HEK293 (cell line): ENCODE measurements around the gene CRABP2.

ENCODE experiments used
- CTCF ChIA-PET: fragments of 350-600 bp; formaldehyde crosslinking; extraction: SDS; loops from one replicate; lab custom pipeline; 2021; ENCODE audit warnings: antibody characterized with exemption; lab: Yijun Ruan, JAX
- POLR2A ChIA-PET: fragments of 300-600 bp; formaldehyde crosslinking; extraction: SDS; loops from one replicate; lab custom pipeline; 2020; ENCODE audit warnings: antibody characterized with exemption, inconsistent platforms; lab: Yijun Ruan, JAX
- H3K27ac ChIP-seq: fragments of 200-500 bp; sonication (Bioruptor generic); 2 replicates; pipeline ENCODE4 v1.5.1; 2014; ENCODE audit warnings: low read depth, low read length, control low read depth, inconsistent platforms; ENCODE audit errors: extremely low read depth
- H3K36me3 ChIP-seq, 2 experiments: fragments of 200-500 bp in 1 of 2; sonication (Bioruptor generic) in 1 of 2; 1 replicate in 1 of 2; 2 replicates in 1 of 2; pipeline ENCODE4 v1.5.1; 2014 to 2017; ENCODE audit warnings: inconsistent platforms in 2 of 2, low read length in 2 of 2; ENCODE audit not compliant: control insufficient read depth in 2 of 2, insufficient read depth in 1 of 2
- H3K4me1 ChIP-seq: fragments of 200-500 bp; sonication (Bioruptor generic); 2 replicates; pipeline ENCODE4 v1.5.1; 2014; ENCODE audit warnings: mild to moderate bottlenecking, low read length, inconsistent platforms; ENCODE audit not compliant: control insufficient read depth, insufficient read depth
- H3K4me3 ChIP-seq: 2 replicates; pipeline ENCODE4 v1.5.1; 2011; ENCODE audit warnings: low read depth, mild to moderate bottlenecking, control low read depth, low read length, moderate library complexity
- H3K9me3 ChIP-seq: fragments of 200-500 bp; sonication (Bioruptor generic); 2 replicates; pipeline ENCODE4 v1.5.1; 2014; ENCODE audit warnings: low read depth, low read length, inconsistent platforms; ENCODE audit not compliant: control insufficient read depth, insufficient read depth
- EGR2 ChIP-seq: fragments of 450-650 bp; formaldehyde crosslinking; IDR thresholded peaks from 2 replicates; pipeline ENCODE4 v1.5.1; 2016; ENCODE audit warnings: low read depth, missing biosample characterization, missing genetic modification characterization
- GLIS1 ChIP-seq: fragments of 450-650 bp; formaldehyde crosslinking; IDR thresholded peaks from 2 replicates; pipeline ENCODE4 v1.5.1; 2016; ENCODE audit warnings: missing biosample characterization, missing genetic modification characterization
- KLF7 ChIP-seq: fragments of 450-650 bp; formaldehyde crosslinking; IDR thresholded peaks from 2 replicates; pipeline ENCODE4 v1.5.1; 2016; ENCODE audit warnings: missing biosample characterization, missing genetic modification characterization, borderline replicate concordance
- KLF8 ChIP-seq: fragments of 450-650 bp; formaldehyde crosslinking; IDR thresholded peaks from 2 replicates; pipeline ENCODE4 v1.5.1; 2016; ENCODE audit warnings: missing biosample characterization, missing genetic modification characterization
- MEIS1 ChIP-seq: sonication (generic); formaldehyde crosslinking; IDR thresholded peaks from 2 replicates; pipeline ENCODE4 v1.8.1; 2022; ENCODE audit warnings: missing genetic modification reagents, mild to moderate bottlenecking, borderline replicate concordance
- ZNF121 ChIP-seq: fragments of 450-650 bp; formaldehyde crosslinking; IDR thresholded peaks from 2 replicates; pipeline ENCODE4 v1.5.1; 2016; ENCODE audit warnings: missing biosample characterization, missing genetic modification characterization
- ZNF174 ChIP-seq: fragments of 450-650 bp; formaldehyde crosslinking; IDR thresholded peaks from 2 replicates; pipeline ENCODE4 v1.5.0; 2017; ENCODE audit warnings: missing biosample characterization, mild to moderate bottlenecking, missing genetic modification characterization
- ZNF248 ChIP-seq: fragments of 450-650 bp; formaldehyde crosslinking; IDR thresholded peaks from 2 replicates; pipeline ENCODE4 v1.5.1; 2017; ENCODE audit warnings: missing biosample characterization, missing genetic modification characterization
- ZNF335 ChIP-seq: fragments of 450-650 bp; formaldehyde crosslinking; conservative IDR thresholded peaks from 2 replicates; pipeline ENCODE4 v1.5.1; 2016; ENCODE audit warnings: missing biosample characterization, missing genetic modification characterization
- ZNF366 ChIP-seq: fragments of 450-650 bp; formaldehyde crosslinking; conservative IDR thresholded peaks from 2 replicates; pipeline ENCODE4 v1.5.1; 2016; ENCODE audit warnings: missing biosample characterization, missing genetic modification characterization
- ZNF394 ChIP-seq: fragments of 450-650 bp; formaldehyde crosslinking; IDR thresholded peaks from 2 replicates; pipeline ENCODE4 v1.5.1; 2016; ENCODE audit warnings: missing biosample characterization, missing genetic modification characterization, mild to moderate bottlenecking, moderate library complexity, borderline replicate concordance
- ZNF488 ChIP-seq: fragments of 450-650 bp; formaldehyde crosslinking; IDR thresholded peaks from 2 replicates; pipeline ENCODE4 v1.5.1; 2016; ENCODE audit warnings: missing biosample characterization, missing genetic modification characterization
- ZNF549 ChIP-seq: fragments of 450-650 bp; IDR thresholded peaks from 2 replicates; pipeline ENCODE4 v1.5.1; 2018; ENCODE audit warnings: missing biosample characterization, missing genetic modification characterization, mild to moderate bottlenecking, inconsistent platforms, moderate library complexity
- ZNF692 ChIP-seq: fragments of 450-650 bp; formaldehyde crosslinking; IDR thresholded peaks from 2 replicates; pipeline ENCODE4 v1.5.1; 2016; ENCODE audit warnings: missing biosample characterization, missing genetic modification characterization
- TF ChIP-seq, protein P1 (sequence below): fragments of 450-650 bp; formaldehyde crosslinking; IDR thresholded peaks from 2 replicates; pipeline ENCODE4 v1.5.1; 2017; ENCODE audit warnings: missing biosample characterization, missing genetic modification characterization
- TF ChIP-seq, protein P2 (sequence below): fragments of 450-650 bp; formaldehyde crosslinking; IDR thresholded peaks from 2 replicates; pipeline ENCODE4 v1.5.1; 2016; ENCODE audit warnings: missing biosample characterization, missing genetic modification characterization, borderline replicate concordance
- TF ChIP-seq, protein P3 (sequence below): fragments of 450-650 bp; formaldehyde crosslinking; conservative IDR thresholded peaks from 2 replicates; pipeline ENCODE4 v1.5.1; 2016; ENCODE audit warnings: low read depth, missing biosample characterization, missing genetic modification characterization

The CRABP2 gene

GRCh38 chr1:156654700-156655099 lies 50.7 kb downstream of the CRABP2 start:
- H3K9me3 ChIP-seq = no peaks in the 10 kb centered on the region
- TF ChIP-seq ZNF394 = peak; percentile 15; the same call in 1 of the 2 replicates
- no peak for TF ChIP-seq ZNF366 (tag by site-specific recombination)
- no peak overlapping the region for H3K27ac ChIP-seq
- no peaks in the 10 kb centered on the region; the same call in 1 of the 2 replicates for H3K4me1 ChIP-seq
- ChIA-PET CTCF (interaction anchor here (0.7 to 15.2 kb wide), 5 partner anchors 26 to 42 kb away, joined by 3 to 564 read pairs (median 11); partner anchors contain the start of genes HAPLN2 and NES), POLR2A (interaction anchor here (1.2 to 1.3 kb wide), 2 partner anchors 11 to 22 kb away, joined by 4 read pairs; partner anchors contain the start of gene NES)
- no peak overlapping the region for H3K4me3 ChIP-seq
- no peaks in the 10 kb centered on the region for H3K36me3 ChIP-seq

- H3K4me1 ChIP-seq = no peaks in the 10 kb centered on the region; the same call in 1 of the 2 replicates
- ChIA-PET CTCF (interaction anchor here (0.9 to 6.3 kb wide), 4 partner anchors 10 to 267 kb away, joined by 3 to 91 read pairs (median 3); no protein-coding TSS in a partner anchor), POLR2A (no interaction called here)
- TF ChIP-seq ZNF692 (no peak), MEIS1 (CRISPR knock-in tag) (no peak), KLF7 (tag by site-specific recombination) (no peak), KLF8 (tag by site-specific recombination) (no peak)
- TF ChIP-seq, protein P1, sequence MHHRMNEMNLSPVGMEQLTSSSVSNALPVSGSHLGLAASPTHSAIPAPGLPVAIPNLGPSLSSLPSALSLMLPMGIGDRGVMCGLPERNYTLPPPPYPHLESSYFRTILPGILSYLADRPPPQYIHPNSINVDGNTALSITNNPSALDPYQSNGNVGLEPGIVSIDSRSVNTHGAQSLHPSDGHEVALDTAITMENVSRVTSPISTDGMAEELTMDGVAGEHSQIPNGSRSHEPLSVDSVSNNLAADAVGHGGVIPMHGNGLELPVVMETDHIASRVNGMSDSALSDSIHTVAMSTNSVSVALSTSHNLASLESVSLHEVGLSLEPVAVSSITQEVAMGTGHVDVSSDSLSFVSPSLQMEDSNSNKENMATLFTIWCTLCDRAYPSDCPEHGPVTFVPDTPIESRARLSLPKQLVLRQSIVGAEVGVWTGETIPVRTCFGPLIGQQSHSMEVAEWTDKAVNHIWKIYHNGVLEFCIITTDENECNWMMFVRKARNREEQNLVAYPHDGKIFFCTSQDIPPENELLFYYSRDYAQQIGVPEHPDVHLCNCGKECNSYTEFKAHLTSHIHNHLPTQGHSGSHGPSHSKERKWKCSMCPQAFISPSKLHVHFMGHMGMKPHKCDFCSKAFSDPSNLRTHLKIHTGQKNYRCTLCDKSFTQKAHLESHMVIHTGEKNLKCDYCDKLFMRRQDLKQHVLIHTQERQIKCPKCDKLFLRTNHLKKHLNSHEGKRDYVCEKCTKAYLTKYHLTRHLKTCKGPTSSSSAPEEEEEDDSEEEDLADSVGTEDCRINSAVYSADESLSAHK (tag by site-specific recombination) = no peak
- no peaks in the 10 kb centered on the region for H3K9me3 ChIP-seq
- H3K4me3 ChIP-seq = no peak overlapping the region
- H3K36me3 ChIP-seq = no peaks in the 10 kb centered on the region
- H3K27ac ChIP-seq = no peak overlapping the region
Observed at GRCh38 chr1:156652992-156653355, 52.4 kb downstream of the CRABP2 start.

DNA sequence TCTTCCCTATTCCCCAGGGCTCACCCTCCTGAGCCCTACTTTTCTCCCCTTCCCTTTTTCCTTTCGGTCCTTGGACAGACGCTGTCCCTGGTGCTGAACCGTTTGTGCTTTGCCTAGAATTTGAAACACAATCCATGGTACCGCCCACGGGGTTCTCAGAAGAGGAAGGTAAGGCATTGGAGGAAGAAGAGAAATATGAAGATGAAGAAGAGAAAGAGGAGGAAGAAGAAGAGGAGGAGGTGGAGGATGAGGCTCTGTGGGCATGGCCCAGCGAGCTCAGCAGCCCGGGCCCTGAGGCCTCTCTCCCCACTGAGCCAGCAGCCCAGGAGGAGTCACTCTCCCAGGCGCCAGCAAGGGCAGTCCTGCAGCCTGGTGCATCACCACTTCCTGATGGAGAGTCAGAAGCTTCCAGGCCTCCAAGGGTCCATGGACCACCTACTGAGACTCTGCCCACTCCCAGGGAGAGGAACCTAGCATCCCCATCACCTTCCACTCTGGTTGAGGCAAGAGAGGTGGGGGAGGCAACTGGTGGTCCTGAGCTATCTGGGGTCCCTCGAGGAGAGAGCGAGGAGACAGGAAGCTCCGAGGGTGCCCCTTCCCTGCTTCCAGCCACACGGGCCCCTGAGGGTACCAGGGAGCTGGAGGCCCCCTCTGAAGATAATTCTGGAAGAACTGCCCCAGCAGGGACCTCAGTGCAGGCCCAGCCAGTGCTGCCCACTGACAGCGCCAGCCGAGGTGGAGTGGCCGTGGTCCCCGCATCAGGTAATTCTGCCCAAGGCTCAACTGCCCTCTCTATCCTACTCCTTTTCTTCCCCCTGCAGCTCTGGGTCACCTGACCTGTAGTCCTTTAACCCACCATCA lies 53.0 kb downstream of the CRABP2 start:
- ChIA-PET POLR2A (interaction anchor here (0.6 kb wide), 1 partner anchor 25 kb away, joined by 3 read pairs; no protein-coding TSS in a partner anchor), CTCF (interaction anchor here (0.7 to 6.3 kb wide), 5 partner anchors 7 to 267 kb away, joined by 3 to 91 read pairs (median 4); no protein-coding TSS in a partner anchor)
- H3K9me3 ChIP-seq = no peaks in the 10 kb centered on the region
- H3K4me3 ChIP-seq = no peak overlapping the region
- H3K27ac ChIP-seq = no peak overlapping the region
- H3K4me1 ChIP-seq = no peaks in the 10 kb centered on the region; the same call in 1 of the 2 replicates
- H3K36me3 ChIP-seq = no peaks in the 10 kb centered on the region
- TF ChIP-seq ZNF335 (no peak), ZNF121 (tag by site-specific recombination) (no peak), ZNF488 (no peak), EGR2 (peak; percentile 84), ZNF549 (no peak), ZNF174 (tag by site-specific recombination) (no peak), ZNF248 (tag by site-specific recombination) (no peak), GLIS1 (tag by site-specific recombination) (peak; percentile 8; the same call in 1 of the 2 replicates)
- TF ChIP-seq, protein P2, sequence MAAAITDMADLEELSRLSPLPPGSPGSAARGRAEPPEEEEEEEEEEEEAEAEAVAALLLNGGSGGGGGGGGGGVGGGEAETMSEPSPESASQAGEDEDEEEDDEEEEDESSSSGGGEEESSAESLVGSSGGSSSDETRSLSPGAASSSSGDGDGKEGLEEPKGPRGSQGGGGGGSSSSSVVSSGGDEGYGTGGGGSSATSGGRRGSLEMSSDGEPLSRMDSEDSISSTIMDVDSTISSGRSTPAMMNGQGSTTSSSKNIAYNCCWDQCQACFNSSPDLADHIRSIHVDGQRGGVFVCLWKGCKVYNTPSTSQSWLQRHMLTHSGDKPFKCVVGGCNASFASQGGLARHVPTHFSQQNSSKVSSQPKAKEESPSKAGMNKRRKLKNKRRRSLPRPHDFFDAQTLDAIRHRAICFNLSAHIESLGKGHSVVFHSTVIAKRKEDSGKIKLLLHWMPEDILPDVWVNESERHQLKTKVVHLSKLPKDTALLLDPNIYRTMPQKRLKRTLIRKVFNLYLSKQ (tag by site-specific recombination) = no peak
- TF ChIP-seq, protein P3, sequence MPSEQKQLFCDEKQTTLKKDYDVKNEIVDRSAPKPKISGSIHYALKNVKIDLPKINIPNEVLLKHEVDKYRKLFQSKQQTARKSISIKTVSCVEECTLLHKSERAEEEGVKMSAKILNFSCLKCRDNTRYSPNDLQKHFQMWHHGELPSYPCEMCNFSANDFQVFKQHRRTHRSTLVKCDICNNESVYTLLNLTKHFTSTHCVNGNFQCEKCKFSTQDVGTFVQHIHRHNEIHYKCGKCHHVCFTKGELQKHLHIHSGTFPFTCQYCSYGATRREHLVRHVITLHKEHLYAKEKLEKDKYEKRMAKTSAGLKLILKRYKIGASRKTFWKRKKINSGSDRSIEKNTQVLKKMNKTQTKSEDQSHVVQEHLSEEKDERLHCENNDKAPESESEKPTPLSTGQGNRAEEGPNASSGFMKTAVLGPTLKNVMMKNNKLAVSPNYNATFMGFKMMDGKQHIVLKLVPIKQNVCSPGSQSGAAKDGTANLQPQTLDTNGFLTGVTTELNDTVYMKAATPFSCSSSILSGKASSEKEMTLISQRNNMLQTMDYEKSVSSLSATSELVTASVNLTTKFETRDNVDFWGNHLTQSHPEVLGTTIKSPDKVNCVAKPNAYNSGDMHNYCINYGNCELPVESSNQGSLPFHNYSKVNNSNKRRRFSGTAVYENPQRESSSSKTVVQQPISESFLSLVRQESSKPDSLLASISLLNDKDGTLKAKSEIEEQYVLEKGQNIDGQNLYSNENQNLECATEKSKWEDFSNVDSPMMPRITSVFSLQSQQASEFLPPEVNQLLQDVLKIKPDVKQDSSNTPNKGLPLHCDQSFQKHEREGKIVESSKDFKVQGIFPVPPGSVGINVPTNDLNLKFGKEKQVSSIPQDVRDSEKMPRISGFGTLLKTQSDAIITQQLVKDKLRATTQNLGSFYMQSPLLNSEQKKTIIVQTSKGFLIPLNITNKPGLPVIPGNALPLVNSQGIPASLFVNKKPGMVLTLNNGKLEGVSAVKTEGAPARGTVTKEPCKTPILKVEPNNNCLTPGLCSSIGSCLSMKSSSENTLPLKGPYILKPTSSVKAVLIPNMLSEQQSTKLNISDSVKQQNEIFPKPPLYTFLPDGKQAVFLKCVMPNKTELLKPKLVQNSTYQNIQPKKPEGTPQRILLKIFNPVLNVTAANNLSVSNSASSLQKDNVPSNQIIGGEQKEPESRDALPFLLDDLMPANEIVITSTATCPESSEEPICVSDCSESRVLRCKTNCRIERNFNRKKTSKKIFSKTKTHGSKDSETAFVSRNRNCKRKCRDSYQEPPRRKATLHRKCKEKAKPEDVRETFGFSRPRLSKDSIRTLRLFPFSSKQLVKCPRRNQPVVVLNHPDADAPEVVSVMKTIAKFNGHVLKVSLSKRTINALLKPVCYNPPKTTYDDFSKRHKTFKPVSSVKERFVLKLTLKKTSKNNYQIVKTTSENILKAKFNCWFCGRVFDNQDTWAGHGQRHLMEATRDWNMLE (tag by site-specific recombination) = no peak
